DMS 273 treated with DMSO at 0.1 percent for 48 hours (cell line): Measurements from ENCODE around the gene B3GALT5.

Experiments used
- DNase-seq: peaks from one replicate; lab custom pipeline; 2025; lab: John Stamatoyannopoulos, UW

B3GALT5 gene

DNA sequence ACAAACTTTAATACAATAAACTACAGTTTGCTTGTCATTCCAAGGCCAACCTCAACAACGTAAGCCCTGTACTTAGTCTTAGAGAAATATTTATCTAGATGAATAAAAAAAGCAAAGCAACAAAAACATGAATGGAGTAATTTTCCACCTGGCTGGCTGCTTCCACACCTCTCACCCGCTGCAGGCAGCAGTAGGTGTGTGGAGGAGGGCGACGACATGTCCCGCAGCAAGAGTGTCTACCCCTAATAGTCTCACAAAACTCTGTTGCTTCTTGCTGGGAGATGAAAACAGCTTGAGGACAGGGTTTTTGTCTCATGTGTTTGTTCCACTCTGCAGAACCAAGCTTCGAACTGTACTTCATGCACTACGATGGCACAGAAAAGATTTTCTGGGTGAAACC is 83.5 kb downstream of the B3GALT5 start:
- DNase-seq, result no peak

- DNase-seq, result no peak
Measured at GRCh38 chr21:39696618-39697017, 83.9 kb downstream of the B3GALT5 start.

- no peak for DNase-seq
Measured at GRCh38 chr21:39700318-39700717, 87.6 kb downstream of the B3GALT5 start.

DNA sequence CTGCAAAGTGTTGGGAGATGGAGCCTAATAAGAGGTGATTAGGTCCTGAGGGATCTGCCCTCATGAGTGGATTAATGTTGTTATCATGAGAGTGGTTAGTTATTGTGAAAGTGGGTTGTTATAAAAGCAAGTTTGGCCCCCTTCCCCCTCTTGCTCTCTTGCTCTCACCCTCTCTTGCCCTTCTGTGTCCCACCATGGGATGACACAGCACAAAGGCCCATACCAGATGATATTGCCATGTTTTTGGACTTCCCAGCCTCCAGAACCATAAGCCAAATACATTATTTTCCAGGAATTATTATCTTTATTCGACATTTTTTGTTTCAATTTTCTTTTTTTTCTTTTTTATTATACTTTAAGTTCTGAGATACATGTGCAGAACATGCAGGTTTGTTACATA is 90.8 kb downstream of the B3GALT5 start:
- no peak for DNase-seq

- no peak for DNase-seq
Measured at GRCh38 chr21:39705849-39706248, 93.1 kb downstream of the B3GALT5 start.

- no peak for DNase-seq
Measured at GRCh38 chr21:39707316-39707715, 94.6 kb downstream of the B3GALT5 start.

GRCh38 chr21:39710866-39711265 is 98.1 kb downstream of the B3GALT5 start:
- DNase-seq, result no peak

GRCh38 chr21:39712273-39712672 is 99.5 kb downstream of the B3GALT5 start:
- no peak for DNase-seq

GRCh38 chr21:39712976-39713375 is 100.2 kb downstream of the B3GALT5 start:
- no peak for DNase-seq

GRCh38 chr21:39713905-39714304 is 101.2 kb downstream of the B3GALT5 start:
- DNase-seq, result no peak

DNA sequence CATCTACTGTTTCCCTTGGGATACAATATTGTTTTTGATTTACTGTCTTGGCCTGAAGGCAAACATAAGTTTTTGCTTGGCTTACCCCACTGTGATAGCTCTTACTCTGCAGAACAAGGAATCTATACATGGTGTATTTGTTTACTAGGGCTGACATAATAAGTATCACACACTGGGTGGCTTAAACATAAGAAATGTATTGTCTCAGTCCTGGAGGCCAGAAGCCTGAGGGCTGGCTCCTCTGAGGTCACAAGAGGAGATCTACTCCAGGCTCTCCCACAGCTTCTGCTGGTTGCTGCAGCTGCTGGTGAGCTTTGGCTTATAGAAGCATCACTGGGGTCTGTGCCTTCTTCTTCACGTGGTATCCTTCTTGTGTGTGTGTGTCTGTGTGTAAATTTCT is 101.6 kb downstream of the B3GALT5 start:
- no peak for DNase-seq

DNA sequence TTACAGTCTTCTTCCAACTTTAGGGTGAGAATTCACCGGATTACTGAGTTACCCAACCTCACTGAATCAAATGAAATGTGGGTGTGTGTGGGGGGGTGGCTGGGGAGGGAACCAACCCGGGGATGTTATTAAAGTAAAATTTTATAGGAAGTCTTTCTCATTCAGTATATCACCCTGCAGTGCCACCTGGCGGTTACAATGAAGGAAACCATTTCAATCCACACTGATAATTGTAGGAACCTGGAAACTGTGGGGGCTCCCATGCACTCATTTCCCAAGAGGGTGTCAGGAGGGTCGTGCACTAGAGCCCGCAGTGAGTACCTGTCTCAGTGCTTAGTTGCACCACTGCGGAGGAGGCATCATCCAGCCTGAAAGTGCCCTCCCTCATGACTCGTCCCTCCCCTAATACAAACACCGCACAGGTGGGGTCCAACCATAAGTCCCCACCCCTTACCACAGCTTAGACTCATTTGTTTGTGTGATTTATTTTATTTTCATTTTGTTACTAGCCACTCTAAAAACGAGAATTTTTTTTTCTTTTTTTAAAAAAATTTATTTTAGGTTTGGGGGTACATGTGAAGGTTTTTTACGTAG is 103.2 kb downstream of the B3GALT5 start:
- no peak for DNase-seq

GRCh38 chr21:39720126-39720778 is 107.5 kb downstream of the B3GALT5 start:
- no peak for DNase-seq

GRCh38 chr21:39721885-39722284 is 109.1 kb downstream of the B3GALT5 start:
- no peak for DNase-seq
